ENCODE results near the gene ZNF441.
"Not testable (repeated sequence)": the region's sequence is repeated elsewhere in the genome, so short reads cannot be mapped to it uniquely, and the experiment has no call there.

Gene ZNF441

DNA sequence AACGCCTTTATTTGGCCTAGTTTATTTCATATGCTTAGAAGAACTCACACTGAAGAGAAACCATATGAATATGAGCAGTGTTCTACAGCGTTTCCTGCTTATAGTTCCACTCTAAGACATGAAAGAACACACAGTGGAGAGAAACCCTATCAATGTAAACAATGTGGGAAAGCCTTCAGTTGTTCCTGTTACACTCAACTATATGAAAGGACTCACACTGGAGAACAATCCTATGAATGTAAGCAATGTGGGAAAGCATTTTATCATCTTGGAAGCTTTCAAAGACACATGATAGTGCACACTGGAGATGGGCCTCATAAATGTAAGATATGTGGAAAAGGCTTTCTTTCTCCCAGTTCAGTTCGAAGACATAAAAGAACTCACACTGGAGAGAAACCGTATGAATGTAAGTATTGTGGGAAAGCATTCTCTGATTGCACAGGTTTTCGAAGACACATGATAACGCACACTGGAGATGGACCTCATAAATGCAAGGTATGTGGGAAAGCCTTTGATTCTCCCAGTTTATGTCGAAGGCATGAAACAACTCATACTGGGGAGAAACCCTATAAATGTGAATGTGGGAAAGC, 13.7 kb downstream of the ZNF441 start:
- no peak for DNase-seq (ENCODE audit: low read depth in 3 of 3)

DNA sequence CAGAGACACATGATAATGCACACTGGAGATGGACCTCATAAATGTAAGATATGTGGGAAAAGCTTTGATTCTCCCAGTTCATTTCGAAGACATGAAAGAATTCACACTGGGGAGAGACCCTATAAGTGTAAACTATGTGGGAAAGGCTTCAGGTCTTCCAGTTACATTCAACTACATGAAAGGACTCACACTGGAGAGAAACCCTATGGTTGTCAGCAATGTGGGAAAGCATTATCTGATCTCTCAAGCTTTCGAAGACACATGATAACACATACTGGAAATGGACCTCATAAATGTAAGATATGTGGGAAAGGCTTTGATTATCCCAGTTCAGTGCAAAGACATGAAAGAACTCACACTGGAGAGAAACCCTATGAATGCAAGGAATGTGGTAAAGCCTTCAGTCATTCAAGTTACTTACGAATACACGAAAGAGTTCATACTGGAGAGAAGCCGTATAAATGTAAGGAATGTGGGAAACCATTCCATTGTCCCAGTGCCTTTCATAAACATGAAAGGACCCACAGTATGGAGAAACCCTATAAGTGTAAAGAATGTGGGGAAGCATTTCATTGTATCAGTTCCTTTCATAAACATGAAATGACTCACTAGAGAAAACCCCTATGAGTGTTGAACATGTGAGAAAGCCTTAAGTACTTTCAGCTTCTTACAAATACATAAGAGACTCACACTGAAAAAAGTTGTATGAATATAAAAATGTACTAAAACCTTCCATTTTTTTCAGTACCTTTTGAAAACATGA, 14.7 kb downstream of the ZNF441 start:
- no peak for DNase-seq (ENCODE audit: low read depth in 3 of 3)

DNA sequence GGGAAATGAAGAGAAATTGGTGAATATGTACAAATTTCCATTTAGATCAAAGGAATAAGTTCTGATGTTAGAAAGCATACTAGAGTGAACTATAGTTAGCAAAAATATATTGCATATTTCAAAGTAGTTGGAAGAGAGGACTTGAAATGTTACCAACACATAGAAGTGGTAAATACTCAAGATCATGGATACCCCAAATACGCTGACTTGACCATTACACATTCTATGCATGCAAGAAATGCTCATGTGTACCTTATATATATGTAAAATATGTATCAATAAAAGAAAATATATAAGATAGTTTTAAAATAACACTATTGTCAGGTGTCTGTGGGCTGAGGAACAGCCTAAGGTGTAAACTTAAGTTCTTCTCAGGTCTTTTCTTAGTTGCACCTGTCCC, 17.0 kb downstream of the ZNF441 start:
- no peak for DNase-seq (ENCODE audit: low read depth in 3 of 3)

DNA sequence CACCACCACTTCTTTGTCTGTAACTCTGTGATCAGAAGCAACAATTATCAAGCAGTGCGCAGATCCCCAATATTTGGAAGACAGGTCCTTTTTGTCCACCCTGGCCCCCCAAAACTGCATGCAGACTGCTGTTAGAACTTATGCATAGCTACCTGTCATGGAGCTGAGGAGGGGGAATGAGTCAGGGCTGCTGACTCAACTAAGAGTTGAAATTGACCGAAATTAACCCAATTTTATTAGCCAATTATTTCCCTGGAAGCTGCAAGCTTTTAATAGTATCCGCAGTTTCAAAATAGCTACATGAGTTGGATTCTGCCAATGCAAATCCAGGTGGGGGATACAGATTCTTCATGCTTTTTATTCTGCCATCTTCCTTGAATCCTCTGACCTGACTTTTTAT, 17.6 kb downstream of the ZNF441 start:
- DNase-seq (ENCODE audit: low read depth in 3 of 3) = no peak

DNA sequence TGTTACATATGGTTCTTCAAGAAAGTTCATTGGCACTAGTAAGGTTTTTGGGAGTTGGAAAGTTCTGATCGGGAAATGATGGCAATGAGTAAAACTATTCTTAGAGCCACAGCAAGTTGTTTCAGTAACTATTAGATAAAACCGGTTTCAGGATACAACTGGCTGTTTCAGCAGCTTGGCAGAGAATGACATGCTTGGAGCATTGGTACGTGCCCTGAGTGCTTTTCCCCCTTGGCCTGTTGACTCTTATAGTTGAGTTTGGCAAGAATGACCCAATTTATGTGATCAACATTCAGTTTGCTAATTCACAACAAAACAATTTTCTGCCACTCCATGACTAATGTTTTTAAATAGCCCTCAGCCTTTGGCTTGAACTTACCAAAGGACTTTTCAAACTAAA, 20.7 kb downstream of the ZNF441 start:
- DNase-seq (ENCODE audit: low read depth in 3 of 3) = no peak

DNA sequence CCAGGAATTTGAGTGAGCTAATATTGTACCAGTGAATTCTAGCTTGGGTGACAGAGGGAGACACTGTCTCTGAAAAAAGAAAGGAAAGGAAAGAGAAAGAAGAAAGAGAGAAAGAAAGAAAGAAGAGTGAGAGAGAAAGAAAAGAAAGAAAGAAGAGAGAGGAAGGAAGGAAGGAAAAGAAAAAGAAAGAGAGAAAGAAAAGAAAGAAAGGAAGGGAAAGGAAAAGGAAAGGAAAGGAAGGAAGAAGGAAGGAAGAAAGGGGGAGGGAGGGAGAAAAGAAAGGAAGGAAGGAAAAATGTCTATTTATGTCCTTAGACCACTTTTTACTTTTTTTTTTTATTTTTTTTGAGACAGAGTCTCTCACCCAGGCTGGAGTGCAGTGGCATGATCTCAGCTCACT, 26.1 kb downstream of the ZNF441 start:
- DNase-seq (ENCODE audit: low read depth in 3 of 3) = no peak

DNA sequence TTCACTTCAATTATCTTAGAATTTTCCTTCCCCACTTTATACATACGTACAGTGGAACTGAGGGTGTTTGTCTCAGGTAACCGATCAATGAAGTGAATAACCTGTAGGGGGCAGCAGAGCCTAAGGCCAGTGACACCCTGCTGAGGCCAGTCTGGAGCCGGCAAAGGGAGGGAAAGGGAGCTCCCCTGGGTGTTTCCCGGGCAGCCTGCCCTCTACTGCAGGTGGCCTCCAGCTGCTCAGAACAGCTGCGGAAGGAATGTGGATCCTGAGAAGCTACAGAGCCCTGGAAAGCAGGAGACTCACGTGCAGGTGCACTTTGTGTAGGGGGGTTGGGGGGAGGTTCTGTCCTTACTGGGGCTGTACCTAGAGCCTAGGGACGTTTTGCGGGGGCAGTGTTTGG, 30.7 kb downstream of the ZNF441 start:
- DNase-seq (ENCODE audit: low read depth in 3 of 3) = peak; percentile 63 to 72 (median 70)

DNA sequence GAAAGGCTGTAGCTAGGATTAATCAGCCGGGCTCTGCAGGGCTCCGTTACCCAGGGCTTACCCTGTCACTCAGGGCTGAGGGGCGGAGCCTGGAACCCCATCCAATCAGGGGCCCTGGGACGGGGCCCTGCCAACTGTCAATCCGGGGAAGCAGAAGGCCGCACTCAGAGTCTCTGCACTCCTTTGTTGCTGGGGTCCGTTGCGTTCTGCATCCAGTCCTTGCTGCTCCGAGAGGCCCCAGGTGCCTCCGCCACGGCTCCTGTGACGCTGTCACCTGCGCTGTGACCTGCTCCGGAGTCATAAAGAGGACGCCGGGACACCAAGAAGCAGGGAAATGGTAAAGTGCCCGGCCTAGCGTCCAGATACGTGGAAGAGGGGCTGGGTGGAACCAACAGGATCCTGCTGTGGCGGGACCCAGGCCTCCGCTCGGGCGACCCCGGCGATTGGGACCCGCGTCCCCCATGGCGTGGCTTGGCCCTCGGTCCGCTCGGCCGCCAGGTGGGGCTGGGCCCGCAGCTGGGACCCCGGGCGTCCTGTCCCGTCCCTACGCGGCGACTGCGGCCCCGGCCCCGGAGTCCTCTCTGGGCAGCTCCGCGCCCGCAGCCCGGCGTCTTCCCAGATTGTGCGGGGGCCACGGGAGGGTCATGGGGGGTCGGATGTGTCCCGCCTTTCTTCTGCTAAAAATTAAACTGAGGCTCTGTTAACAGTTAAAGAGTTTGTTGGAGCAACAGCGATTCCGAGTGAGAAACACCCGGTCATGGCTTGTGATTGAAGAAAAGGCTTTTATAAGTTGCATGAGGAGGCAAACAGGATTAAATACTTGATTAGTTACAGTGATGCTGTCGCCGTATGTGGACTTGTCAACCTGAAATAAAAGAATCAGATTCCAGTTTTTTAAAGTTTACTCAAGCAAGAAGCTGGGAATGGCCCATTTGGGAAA, 31.9 kb downstream of the ZNF441 start, which contains the start of gene ZNF491:
Gene ZNF491 (plus strand): TSS at position 133 of the 940 bp plus-strand sequence. CDS start 7,431 bp downstream, outside the sequence.
- DNase-seq (ENCODE audit: low read depth in 3 of 3) = peak; percentile 74 to 88 (median 74)

DNA sequence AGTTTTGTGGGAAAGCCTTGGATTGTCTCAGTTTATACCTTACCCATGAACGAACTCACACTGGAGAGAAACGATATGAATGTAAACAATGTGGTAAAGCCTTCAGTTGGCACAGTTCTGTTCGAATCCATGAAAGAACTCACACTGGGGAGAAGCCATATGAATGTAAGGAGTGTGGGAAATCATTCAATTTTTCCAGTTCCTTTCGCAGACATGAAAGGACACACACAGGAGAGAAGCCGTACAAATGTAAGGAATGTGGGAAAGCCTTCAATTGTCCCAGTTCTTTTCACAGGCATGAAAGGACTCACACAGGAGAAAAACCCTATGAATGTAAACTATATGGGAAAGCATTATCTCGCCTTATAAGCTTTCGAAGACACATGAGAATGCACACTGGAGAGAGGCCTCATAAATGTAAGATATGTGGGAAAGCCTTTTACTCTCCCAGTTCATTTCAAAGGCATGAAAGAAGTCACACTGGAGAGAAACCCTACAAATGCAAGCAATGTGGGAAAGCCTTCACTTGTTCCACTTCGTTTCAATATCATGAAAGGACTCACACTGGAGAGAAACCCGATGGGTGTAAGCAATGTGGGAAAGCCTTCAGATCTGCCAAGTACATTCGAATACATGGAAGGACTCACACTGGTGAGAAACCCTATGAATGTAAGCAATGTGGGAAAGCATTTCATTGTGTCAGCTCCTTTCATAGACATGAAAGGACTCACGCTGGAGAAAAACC, 39.7 kb downstream of the ZNF441 start:
- no peak for DNase-seq (ENCODE audit: low read depth in 3 of 3)

DNA sequence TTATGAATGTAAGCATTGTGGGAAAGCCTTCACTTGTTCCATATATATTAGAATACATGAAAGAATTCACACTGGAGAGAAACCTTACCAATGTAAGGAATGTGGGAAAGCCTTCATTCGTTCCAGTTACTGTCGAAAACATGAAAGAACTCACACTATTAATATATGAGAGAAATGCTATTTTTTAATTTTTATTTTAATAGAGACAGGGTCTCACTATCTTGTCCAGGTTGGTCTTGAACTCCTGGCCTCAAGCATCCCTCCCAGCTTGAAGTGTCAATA, 40.2 kb downstream of the ZNF441 start:
- DNase-seq (ENCODE audit: low read depth in 3 of 3) = no peak

DNA sequence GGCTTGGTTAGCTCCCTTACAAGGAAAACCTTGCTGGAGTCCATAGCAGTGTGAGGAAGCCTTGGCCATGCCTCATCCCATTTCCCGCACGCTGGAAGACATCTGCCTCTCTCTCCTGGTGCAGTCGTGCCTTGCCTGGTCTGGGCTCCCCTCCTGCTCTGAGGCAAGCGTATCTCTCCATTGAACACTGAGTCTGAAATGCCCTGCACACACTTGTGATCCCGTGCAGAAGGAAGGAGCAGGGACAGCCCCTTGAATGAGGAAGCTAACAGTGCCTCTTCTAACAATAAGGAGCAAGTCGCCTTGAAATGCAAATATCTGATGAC, 46.9 kb downstream of the ZNF441 start:
- no peak for DNase-seq (ENCODE audit: low read depth in 3 of 3)

DNA sequence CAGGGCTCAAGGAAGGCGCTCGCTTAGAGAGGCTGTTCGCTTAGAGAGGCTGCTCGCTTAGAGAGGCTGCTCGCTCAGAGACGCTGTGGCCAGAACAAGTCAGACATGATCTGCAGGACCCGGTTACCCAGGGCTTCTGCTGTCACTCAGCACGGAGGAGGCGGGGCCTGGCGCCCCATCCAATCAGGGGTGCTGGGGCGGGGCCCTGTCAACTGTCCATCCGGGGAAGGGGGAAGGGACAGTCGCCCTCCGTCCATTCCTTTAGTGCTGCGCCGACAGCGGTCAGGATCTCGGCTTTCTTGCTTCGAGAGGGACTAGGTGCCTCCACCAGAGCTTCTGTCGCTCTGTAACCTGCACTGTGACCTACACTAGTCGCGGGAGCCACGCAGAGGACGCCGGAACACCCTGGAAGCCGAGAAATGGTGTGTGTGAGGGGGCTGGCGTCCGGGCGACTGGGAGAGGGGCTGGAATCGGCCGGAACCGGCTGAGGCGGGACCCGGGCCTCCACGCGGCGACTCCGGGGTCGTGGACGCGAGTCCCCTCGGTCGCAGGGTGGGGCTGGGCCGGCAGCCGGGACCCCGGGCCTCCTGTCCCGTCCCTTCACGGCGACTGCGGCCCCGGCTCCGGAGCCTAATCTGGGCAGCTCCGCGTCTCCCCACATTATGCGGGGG, 47.4 kb downstream of the ZNF441 start, which contains the start of gene ZNF440:
Gene ZNF440 (plus strand): TSS at position 245 of the 671 bp plus-strand sequence. CDS start 175 bp downstream, at position 420.
- peak; percentile 76 to 89 (median 81) for DNase-seq (ENCODE audit: low read depth in 3 of 3)

DNA sequence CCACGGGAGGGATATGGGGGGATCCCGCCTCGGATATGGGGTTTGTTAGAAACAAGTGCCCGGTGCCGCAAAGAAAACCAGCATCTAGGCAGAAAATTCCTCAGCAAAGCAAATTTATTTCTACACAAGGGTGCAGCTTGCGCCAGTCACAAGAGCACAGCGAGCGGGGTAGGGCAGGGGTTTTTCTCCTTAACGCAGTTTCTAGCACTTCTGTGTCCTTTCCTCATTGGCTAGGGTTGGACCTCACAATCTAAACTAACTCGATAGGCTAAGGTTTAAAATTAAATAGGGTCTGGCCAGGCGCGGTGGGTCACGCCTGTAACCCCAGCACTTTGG, 47.9 kb downstream of the ZNF441 start:
- no peak for DNase-seq (ENCODE audit: low read depth in 3 of 3)

DNA sequence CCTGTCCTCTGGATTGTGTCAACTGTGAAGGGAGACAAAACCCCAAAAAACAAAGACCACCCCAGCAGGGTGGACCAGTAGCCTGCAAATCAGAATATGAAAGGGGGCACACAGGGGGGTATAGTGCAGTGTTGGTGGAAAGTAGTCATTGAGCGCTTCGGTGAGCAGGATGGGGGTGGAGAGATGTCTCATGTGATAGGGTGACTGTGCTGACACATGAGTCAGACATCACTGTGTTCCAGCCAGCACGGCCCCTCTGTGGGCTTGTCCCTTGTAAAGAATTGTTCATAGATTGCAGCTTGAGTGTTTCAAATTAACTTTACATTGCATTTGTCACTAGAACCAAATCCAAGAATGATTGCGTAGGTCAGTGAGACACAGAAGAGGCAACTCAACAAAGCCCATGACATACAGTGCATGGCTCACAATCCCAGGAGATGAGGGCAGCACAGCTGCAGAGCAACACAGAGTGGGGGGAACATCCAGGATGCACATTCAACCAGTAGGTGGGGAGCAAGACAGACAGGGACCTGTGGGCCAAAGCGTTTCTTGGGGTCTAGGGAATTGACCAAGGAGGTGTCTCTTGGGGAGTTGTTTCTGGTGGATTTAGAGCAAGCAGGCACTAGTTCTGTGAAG, 54.8 kb downstream of the ZNF441 start:
- DNase-seq (ENCODE audit: low read depth in 3 of 3) = no peak

DNA sequence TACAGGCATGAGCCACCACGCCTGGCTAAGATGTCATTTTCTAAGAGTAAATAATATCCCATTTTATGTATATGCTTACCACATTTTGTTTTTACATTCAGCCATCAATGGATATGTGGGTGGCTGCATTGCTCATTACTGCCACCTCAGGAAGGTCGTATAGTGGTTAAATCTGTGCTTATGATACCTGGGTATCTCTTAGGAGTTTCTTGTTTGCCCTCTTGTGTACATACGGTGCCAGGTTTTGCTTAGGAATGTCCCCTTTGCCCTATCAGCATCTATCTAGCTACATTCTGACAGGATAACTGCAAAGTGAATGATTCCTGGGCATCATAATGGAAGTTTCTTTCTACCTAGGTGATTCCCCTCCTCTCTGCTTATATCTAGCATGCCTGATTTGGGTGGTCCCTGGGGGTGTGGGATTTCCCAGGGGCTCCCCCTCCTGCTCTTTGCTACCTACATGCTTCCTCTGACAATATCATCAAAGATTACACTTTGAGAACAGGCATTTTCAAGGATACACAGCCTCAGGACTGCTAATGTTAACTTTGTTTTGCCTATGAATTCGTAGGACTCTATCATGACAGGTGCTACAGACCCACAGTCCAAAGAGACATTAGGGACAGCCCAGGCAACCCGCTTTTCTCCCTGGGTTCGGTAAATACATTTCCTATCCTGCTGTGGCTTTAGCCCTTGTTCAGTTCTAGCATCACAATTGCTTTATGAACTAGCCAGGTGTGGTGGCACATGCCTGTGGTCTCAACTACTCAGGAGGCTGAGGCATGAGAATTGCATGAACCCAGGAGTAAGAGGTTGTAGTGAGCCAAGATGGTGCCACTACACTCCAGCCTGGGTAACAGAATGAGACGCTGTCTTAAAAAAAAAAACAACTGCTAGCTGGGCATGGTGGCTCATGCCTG, 62.4 kb downstream of the ZNF441 start:
- not testable (repeated sequence) for DNase-seq (ENCODE audit: low read depth in 3 of 3)

DNA sequence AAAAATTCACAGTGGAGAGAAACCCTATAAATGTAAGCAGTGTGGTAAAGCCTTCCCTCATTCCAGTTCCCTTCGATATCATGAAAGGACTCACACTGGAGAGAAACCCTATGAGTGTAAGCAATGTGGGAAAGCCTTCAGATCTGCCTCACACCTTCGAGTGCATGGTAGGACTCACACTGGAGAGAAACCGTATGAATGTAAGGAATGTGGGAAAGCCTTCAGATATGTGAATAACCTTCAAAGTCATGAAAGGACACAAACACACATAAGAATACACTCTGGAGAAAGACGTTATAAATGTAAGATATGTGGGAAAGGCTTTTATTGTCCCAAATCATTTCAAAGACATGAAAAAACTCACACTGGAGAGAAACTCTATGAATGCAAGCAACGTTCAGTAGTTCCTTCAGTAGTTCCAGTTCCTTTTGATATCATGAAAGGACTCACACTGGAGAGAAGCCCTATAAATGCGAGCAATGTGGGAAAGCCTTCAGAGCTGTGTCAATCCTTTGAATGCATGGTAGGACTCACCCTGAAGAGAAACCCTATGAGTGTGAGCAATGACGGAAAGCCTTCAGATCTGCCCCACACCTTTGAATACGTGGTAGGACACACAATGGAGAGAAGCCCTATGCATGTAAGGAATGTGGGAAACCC, 65.6 kb downstream of the ZNF441 start:
- no peak for DNase-seq (ENCODE audit: low read depth in 3 of 3)

DNA sequence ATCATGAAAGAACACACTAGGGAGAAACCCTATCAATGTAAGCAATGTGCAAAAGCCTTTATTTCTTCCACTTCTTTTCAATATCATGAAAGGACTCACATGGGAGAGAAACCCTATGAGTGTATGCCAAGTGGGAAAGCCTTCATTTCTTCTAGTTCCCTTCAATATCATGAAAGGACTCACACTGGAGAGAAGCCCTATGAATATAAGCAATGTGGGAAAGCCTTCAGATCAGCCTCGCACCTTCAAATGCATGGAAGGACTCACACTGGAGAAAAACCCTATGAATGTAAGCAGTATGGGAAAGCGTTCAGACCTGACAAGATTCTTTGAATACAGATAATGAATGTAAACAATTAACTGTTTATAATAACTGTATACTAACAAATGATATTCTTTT, 66.7 kb downstream of the ZNF441 start:
- DNase-seq (ENCODE audit: low read depth in 3 of 3) = no peak
